K562 (cell line): Measurements from ENCODE around the gene TM4SF18. TPM values are rescaled to one million over a fixed set of nuclear protein-coding genes. Genes with fewer than 3 reads are reported as not detected.

Experiments
- ATAC-seq: fragments of 200-7000 bp; cut with Tn5 transposase; 3 replicates; pipeline ENCODE4 v1.9.1; 2020; ENCODE audit warnings: moderate library complexity
- BruUV-seq: library from RNA; stranded (reverse); fragments of 400-500 nt; replicated peaks from 2 replicates; lab custom pipeline; 2021; lab: Mats Ljungman, UMichigan
- CTCF ChIA-PET: fragments of 300-600 bp; formaldehyde crosslinking; extraction: SDS; loops from one replicate; lab custom pipeline; 2021; ENCODE audit warnings: low intra/inter-chr PET ratio; lab: Yijun Ruan, JAX
- POLR2A ChIA-PET: fragments of 300-600, 350-650 bp; sonication (Branson Sonifier 250); formaldehyde crosslinking; extraction: SDS; loops from one replicate; lab custom pipeline; 2021; ENCODE audit warnings: antibody characterized with exemption, inconsistent platforms; lab: Yijun Ruan, JAX
- DNase-seq, 4 experiments: peaks; one replicate each; pipeline versions ENCODE4 v3.0.0 to v3.0.0-alpha.2; 2011 to 2018; ENCODE audit warnings: low spot score in 3 of 4, mixed read lengths in 3 of 4; ENCODE audit errors: extremely low read depth in 1 of 4
- FAIRE-seq: peaks from 2 replicates; lab custom pipeline; 2011; peaks lifted over from hg19 to GRCh38; lab: Jason Lieb, UNC
- H2AFZ ChIP-seq: 2 replicates; pipeline ENCODE4 v1.6.0; 2011; ENCODE audit warnings: low read depth, low read length, control low read depth, inconsistent platforms
- H3K27ac ChIP-seq: fragments of 200-600 bp; 3 replicates; pipeline ENCODE4 v1.8.0; 2011; ENCODE audit warnings: low read depth, mild to moderate bottlenecking, control low read depth, inconsistent platforms, low read length, moderate library complexity, mixed read lengths; ENCODE audit errors: extremely low read depth
- H3K27me3 ChIP-seq, 2 experiments: fragments of 300-600 bp in 1 of 2; 2 replicates in 1 of 2; 3 replicates in 1 of 2; pipeline versions ENCODE4 v1.6.0 to v1.8.0; 2011; ENCODE audit warnings: inconsistent platforms in 2 of 2, low read length in 2 of 2, mild to moderate bottlenecking in 1 of 2, mixed read lengths in 1 of 2, moderate library complexity in 1 of 2; ENCODE audit not compliant: control insufficient read depth in 2 of 2, insufficient read depth in 2 of 2
- H3K36me3 ChIP-seq: fragments of 300-600 bp; 3 replicates; pipeline ENCODE4 v1.8.0; 2011; ENCODE audit warnings: mild to moderate bottlenecking, low read length, inconsistent platforms; ENCODE audit not compliant: control insufficient read depth, insufficient read depth
- H3K4me1 ChIP-seq, 2 experiments: fragments of 200-600 bp in 1 of 2; replicated peaks in 1 of 2; 2 replicates in 1 of 2; 3 replicates in 1 of 2; pipeline versions ENCODE4 v1.5.1 to v1.8.0; 2011; ENCODE audit warnings: inconsistent platforms in 2 of 2, low read length in 2 of 2, mild to moderate bottlenecking in 1 of 2, mixed read lengths in 1 of 2, moderate library complexity in 1 of 2; ENCODE audit not compliant: control insufficient read depth in 2 of 2, insufficient read depth in 2 of 2
- H3K4me2 ChIP-seq: 2 replicates; pipeline ENCODE4 v1.6.1; 2011; ENCODE audit warnings: low read length, control low read depth, inconsistent platforms, mixed read lengths; ENCODE audit not compliant: insufficient read depth
- H3K4me3 ChIP-seq: fragments of 200-600 bp; sonication (generic), shearing (Covaris generic); 2 replicates; pipeline ENCODE4 v1.5.1; 2016; ENCODE audit warnings: control low read depth, inconsistent platforms
- H3K79me2 ChIP-seq: fragments of 200-600 bp; 3 replicates; pipeline ENCODE4 v1.8.0; 2011; ENCODE audit warnings: low read length, inconsistent platforms; ENCODE audit not compliant: control insufficient read depth, insufficient read depth
- H3K9ac ChIP-seq, 2 experiments: 2 replicates each; pipeline versions ENCODE4 v1.6.0 to v1.6.1; 2011; ENCODE audit warnings: low read depth in 2 of 2, low read length in 2 of 2, control low read depth in 1 of 2, inconsistent platforms in 1 of 2, mild to moderate bottlenecking in 1 of 2, mixed read lengths in 1 of 2; ENCODE audit not compliant: insufficient read depth in 1 of 2
- H3K9me1 ChIP-seq: one replicate; pipeline ENCODE4 v1.6.0; 2011; ENCODE audit warnings: inconsistent platforms, mild to moderate bottlenecking, low read length, moderate library complexity; ENCODE audit not compliant: control insufficient read depth, insufficient read depth
- H3K9me3 ChIP-seq: replicated peaks from 2 replicates; pipeline ENCODE4 v1.5.1; 2011; ENCODE audit warnings: low read depth, low read length, inconsistent platforms; ENCODE audit not compliant: control insufficient read depth, insufficient read depth
- H4K20me1 ChIP-seq: replicated peaks from 2 replicates; pipeline ENCODE4 v1.6.1; 2011; ENCODE audit warnings: low read length, inconsistent platforms, mixed read lengths; ENCODE audit not compliant: control insufficient read depth, insufficient read depth
- BHLHE40 ChIP-seq: IDR thresholded peaks from 2 replicates; pipeline ENCODE4 v1.6.1; 2011; ENCODE audit warnings: low read length, improper control_type of control experiment
- CSDE1 ChIP-seq, 2 experiments: fragments of 450-650 bp; IDR thresholded peaks; 2 replicates each; pipeline ENCODE4 v1.6.1; 2016; ENCODE audit warnings: mild to moderate bottlenecking in 1 of 2
- DMBX1 ChIP-seq: fragments of 250-450 bp; sonication (Bioruptor Pico); IDR thresholded peaks from 2 replicates; pipeline ENCODE4 v1.8.0; 2022; ENCODE audit warnings: inconsistent platforms, mild to moderate bottlenecking, moderate library complexity, borderline replicate concordance
- ELK3 ChIP-seq: fragments of 450-650 bp; formaldehyde crosslinking; IDR thresholded peaks from 2 replicates; pipeline ENCODE4 v1.4.0; 2020; ENCODE audit warnings: mild to moderate bottlenecking
- FOXO4 ChIP-seq: fragments of 450-650 bp; formaldehyde crosslinking; IDR thresholded peaks from 2 replicates; pipeline ENCODE4 v1.4.0; 2020; ENCODE audit warnings: mild to moderate bottlenecking, moderate library complexity
- FOXP1 ChIP-seq: sonication (generic); formaldehyde crosslinking; IDR thresholded peaks from 2 replicates; pipeline ENCODE4 v1.8.0; 2022; ENCODE audit warnings: mild to moderate bottlenecking, missing genetic modification reagents
- GATAD2A ChIP-seq: fragments of 450-650 bp; IDR thresholded peaks from 2 replicates; pipeline ENCODE4 v1.6.1; 2017
- HIVEP1 ChIP-seq: fragments of 250-450 bp; sonication (Bioruptor Pico); IDR thresholded peaks from 2 replicates; pipeline ENCODE4 v1.4.0; 2020; ENCODE audit warnings: mild to moderate bottlenecking
- HMG20A ChIP-seq: fragments of 450-650 bp; formaldehyde crosslinking; conservative IDR thresholded peaks from 2 replicates; pipeline ENCODE4 v1.4.0; 2020; ENCODE audit warnings: mild to moderate bottlenecking, mixed read lengths
- NEUROD1 ChIP-seq: fragments of 150-350 bp; IDR thresholded peaks from 2 replicates; pipeline ENCODE4 v1.6.1; 2014; ENCODE audit warnings: borderline replicate concordance, low read length, low read depth; ENCODE audit not compliant: partially characterized antibody
- NFYB ChIP-seq: IDR thresholded peaks from 2 replicates; pipeline ENCODE4 v1.6.1; 2011; ENCODE audit warnings: mild to moderate bottlenecking, moderate library complexity; ENCODE audit not compliant: insufficient read length; ENCODE audit errors: extremely low read depth
- POLR2G ChIP-seq: fragments of 200-400 bp; formaldehyde crosslinking; IDR thresholded peaks from 2 replicates; pipeline ENCODE4 v1.6.1; 2017; ENCODE audit warnings: low read depth, mild to moderate bottlenecking, antibody characterized with exemption, low read length, moderate library complexity
- THAP7 ChIP-seq: fragments of 250-450 bp; sonication (Bioruptor Pico); IDR thresholded peaks from 2 replicates; pipeline ENCODE4 v1.5.0; 2021
- THRB ChIP-seq: fragments of 450-650 bp; formaldehyde crosslinking; conservative IDR thresholded peaks from 2 replicates; pipeline ENCODE4 v1.4.0; 2022; ENCODE audit warnings: mild to moderate bottlenecking, missing genetic modification characterization
- ZC3H4 ChIP-seq: sonication (generic); formaldehyde crosslinking; IDR thresholded peaks from 2 replicates; pipeline ENCODE4 v1.9.0; 2021; ENCODE audit warnings: missing genetic modification reagents, borderline replicate concordance
- ZNF263 ChIP-seq: sonication (generic); formaldehyde crosslinking; IDR thresholded peaks from 2 replicates; pipeline ENCODE4 v1.8.0; 2022; ENCODE audit warnings: mild to moderate bottlenecking, missing genetic modification reagents, borderline replicate concordance
- ZNF431 ChIP-seq: sonication (generic); formaldehyde crosslinking; IDR thresholded peaks from 2 replicates; pipeline ENCODE4 v1.8.0; 2022; ENCODE audit warnings: mild to moderate bottlenecking, missing genetic modification reagents
- ZNF436 ChIP-seq: fragments of 250-450, 450-650 bp; sonication (Bioruptor Pico); formaldehyde crosslinking; IDR thresholded peaks from 2 replicates; pipeline ENCODE4 v1.7.0; 2020; ENCODE audit warnings: mild to moderate bottlenecking
- WGBS: fragments of 100-300 bp; shearing (Covaris generic); methylation state at CpG from one replicate; pipeline ENCODE4 v1.1.6; 2016; ENCODE audit warnings: low coverage, mixed read lengths; ENCODE audit not compliant: insufficient coverage; ENCODE audit errors: missing lambda C conversion rate; 5-methylcytosine and 5-hydroxymethylcytosine counted together
- in situ Hi-C: fragments of 300-500 bp; cut with MboI; formaldehyde crosslinking; loops from 4 replicates; pipeline ENCODE4 v1.15.0; 2018; ENCODE audit warnings: inconsistent platforms, mixed read lengths
- intact Hi-C: fragments of 100-400 bp; cut with micrococcal nuclease; formaldehyde crosslinking; loops from 2 replicates; pipeline ENCODE4 v1.14.2; 2022
- polyA plus RNA-seq, 8 experiments: library from polyadenylated mRNA; depleted of rRNA in 4 of 8; stranded (reverse) in 5 of 8; unstranded in 3 of 8; fragments of >200 nt; fragmentation: Nextera tagmentation in 2 of 8; fragmentation: Illumina TruSeq in 1 of 8; extraction: Ambion mirVana in 2 of 8; extraction: Trizol in 1 of 8; gene quantifications; 2 replicates each; pipeline versions ENCODE4 v1.2.1 to v1.2.3, GENCODE V29; 2011 to 2014; ENCODE audit warnings: inconsistent platforms in 1 of 8, missing spikeins in 1 of 8
- total RNA-seq, 7 experiments: library from RNA; depleted of rRNA in 6 of 7; stranded (reverse); fragments of >200 nt in 6 of 7; fragmentation: Illumina TruSeq in 2 of 7; extraction: Trizol in 2 of 7; gene quantifications; 2 replicates each; pipeline versions ENCODE4 v1.2.1 to v1.2.3, GENCODE V29; 2011 to 2021; ENCODE audit warnings: low replicate concordance in 1 of 7

The TM4SF18 gene
- total and polyA plus RNA-seq, 9 of the 15 experiments (the other 6 are each of a cell fraction or from before 2014, with no cell fraction given): not detected

- no peaks in the 10 kb centered on the region for H3K36me3 ChIP-seq
- 1% methylated on average over 15 of the region's 15 CpGs for WGBS
- no peaks in the 10 kb centered on the region for H3K9me3 ChIP-seq
- H4K20me1 ChIP-seq: peaks cover 2% of the 10 kb centered on the region; the same call in 1 of the 2 replicates
- DNase-seq (no peak), ATAC-seq (no peak), FAIRE-seq (no peak)
- H3K9me1 ChIP-seq: no peaks in the 10 kb centered on the region
- ChIA-PET CTCF (interaction anchor here (0.7 kb wide), 1 partner anchor 1488 kb away, joined by 3 read pairs; no protein-coding TSS in a partner anchor), POLR2A (no interaction called here)
- H3K9ac ChIP-seq: no peak within 1 kb of the TSS
- H3K79me2 ChIP-seq: no peaks in the 10 kb centered on the region
- no peak within 1 kb of the TSS for H3K27ac ChIP-seq
- H3K4me2 ChIP-seq: no peak within 1 kb of the TSS
- H2AFZ ChIP-seq: no peak within 1 kb of the TSS
- H3K4me3 ChIP-seq: no peak within 1 kb of the TSS
- in situ Hi-C loops (no loop called here), intact Hi-C loops (no loop called here)
- no TSS peak for BruUV-seq
- peaks cover 0 to 6% of the 10 kb centered on the region in 2 experiments; a peak in 3 of 5 replicates for H3K27me3 ChIP-seq
- H3K4me1 ChIP-seq: no peaks in the 10 kb centered on the region
- TF ChIP-seq HIVEP1 (no peak), THRB (CRISPR knock-in tag) (no peak), ZC3H4 (CRISPR knock-in tag) (no peak), ZNF431 (CRISPR knock-in tag) (no peak), NFYB (no peak), THAP7 (no peak), FOXP1 (CRISPR knock-in tag) (no peak), FOXO4 (CRISPR knock-in tag) (no peak), CSDE1 (IDR thresholded peaks at IDR 0.05) (no peak), ZNF263 (CRISPR knock-in tag) (no peak), BHLHE40 (no peak), POLR2G (no peak), GATAD2A (no peak), HMG20A (CRISPR knock-in tag) (no peak), NEUROD1 (no peak), ELK3 (CRISPR knock-in tag) (no peak), DMBX1 (CRISPR knock-in tag) (no peak), ZNF436 (CRISPR knock-in tag) (no peak)
These were observed 44.2 kb upstream of the TM4SF18 start, which contains the start of gene TM4SF1 for GRCh38 chr3:149377408-149378364. TM4SF1 (minus strand) TSS chr3:149377649; CDS start chr3:149377547, 102 bp downstream.
